ENCODE results near the gene PLOD1. TPM values are rescaled to one million over a fixed set of nuclear protein-coding genes. Genes with fewer than 3 reads are reported as not detected.
A peak's percentile ranks its signal among the peaks of the same experiment; 100 is the strongest.

Gene PLOD1
- total RNA-seq, 2 donors from 2014 or later: 56.1 to 58.1 TPM

DNA sequence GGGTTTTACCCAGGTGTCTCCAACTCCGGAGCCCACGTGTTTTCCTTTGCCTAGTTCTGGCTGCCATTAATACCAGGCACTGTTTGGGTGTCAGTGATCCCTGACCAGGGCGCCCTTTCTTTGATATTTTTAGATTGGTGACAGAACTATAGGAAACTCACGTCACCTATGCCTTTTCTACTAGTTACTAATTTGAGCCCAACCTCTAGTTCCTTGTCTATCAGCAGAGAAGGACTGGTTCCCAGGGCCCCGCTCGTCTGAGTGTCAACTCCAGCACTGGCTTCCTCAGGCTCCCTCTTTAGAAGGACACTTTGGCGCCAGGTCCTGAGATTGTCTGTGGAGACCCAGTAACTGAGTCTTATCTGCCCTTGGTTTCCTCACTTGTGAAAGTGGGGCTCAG lies 55.2 kb downstream of the PLOD1 start:
- no peaks in the 10 kb centered on the region for H3K9me3 ChIP-seq
- peaks cover 84% of the 10 kb centered on the region for H3K36me3 ChIP-seq
- peak overlapping the region; percentile 95 for H3K27ac ChIP-seq
- TF ChIP-seq, protein P1, sequence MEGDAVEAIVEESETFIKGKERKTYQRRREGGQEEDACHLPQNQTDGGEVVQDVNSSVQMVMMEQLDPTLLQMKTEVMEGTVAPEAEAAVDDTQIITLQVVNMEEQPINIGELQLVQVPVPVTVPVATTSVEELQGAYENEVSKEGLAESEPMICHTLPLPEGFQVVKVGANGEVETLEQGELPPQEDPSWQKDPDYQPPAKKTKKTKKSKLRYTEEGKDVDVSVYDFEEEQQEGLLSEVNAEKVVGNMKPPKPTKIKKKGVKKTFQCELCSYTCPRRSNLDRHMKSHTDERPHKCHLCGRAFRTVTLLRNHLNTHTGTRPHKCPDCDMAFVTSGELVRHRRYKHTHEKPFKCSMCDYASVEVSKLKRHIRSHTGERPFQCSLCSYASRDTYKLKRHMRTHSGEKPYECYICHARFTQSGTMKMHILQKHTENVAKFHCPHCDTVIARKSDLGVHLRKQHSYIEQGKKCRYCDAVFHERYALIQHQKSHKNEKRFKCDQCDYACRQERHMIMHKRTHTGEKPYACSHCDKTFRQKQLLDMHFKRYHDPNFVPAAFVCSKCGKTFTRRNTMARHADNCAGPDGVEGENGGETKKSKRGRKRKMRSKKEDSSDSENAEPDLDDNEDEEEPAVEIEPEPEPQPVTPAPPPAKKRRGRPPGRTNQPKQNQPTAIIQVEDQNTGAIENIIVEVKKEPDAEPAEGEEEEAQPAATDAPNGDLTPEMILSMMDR (IDR thresholded peaks at IDR 0.05): no peak
- H3K4me3 ChIP-seq: no peak overlapping the region
- DNase-seq (ENCODE audit: low spot score): no peak
- no peaks in the 10 kb centered on the region for H3K27me3 ChIP-seq
- peaks cover 0 to 50% of the 10 kb centered on the region in 2 donors for H3K4me1 ChIP-seq

DNA sequence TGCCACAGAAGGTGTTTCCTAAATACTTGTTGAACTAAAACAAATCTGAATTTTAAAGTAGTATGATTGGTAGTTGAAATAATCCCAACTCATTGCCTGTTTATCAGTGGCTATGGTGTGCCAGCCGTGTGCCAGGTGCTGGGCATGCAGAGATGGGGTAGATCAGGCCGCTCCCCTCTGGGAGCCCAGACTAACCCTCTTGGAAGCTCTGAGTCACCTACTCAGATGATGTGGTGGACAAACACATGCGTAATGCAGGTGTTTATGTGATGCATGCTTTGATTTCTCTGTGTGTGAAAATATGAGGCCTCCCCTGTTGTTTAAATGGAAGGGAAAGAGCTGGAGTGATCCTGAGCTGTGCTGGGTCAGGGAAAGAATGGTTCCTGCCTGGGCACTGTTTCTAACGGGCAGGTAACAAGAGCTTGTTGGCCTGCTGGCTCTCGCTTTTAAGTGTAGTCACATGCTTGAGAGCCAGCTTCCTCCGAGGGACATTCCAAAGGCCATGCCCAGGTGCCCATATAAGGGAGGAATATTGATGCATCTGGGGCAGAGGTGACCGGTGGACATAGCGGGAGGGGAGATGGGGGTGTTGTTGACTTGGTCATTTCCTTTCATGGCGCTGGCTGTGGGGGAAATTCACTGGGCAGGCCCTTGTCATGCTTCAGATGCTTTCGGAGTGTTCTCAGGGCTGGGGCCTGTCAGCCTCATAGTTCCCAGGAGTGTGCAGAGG lies 56.0 kb downstream of the PLOD1 start:
- H3K36me3 ChIP-seq: peaks cover 85% of the 10 kb centered on the region

DNA sequence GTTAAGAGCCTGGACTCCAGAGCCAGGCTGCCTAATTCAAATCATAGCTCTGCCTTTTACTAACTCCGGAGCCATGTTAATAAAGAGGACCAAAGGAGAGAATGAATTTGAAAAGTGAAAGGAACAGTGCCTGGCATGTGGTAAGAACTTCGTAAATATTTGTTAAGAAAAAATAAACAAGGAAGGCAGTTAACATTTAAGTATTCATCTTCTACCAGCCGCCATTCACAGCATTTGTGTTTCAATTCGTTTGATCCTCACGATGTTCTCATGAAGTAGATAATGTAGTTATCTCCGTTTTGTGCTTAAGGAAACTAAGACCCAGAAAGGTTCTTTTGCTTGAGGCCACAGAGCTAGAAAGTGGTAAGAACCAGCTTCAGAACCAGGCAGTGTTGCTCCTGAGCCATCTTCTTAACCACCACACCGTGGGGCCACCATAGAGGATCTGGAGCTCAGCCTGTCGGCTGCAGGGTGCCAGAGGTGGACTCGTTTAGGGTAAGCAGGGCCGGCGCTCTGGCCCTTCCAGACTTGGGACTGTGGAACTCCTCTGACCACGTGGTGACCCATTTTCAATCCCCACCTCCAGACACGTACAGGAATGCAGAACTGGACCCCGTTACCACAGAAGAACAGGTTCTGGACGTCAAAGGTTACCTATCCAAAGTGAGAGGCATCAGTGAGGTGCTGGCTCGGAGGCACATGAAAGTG lies 57.6 kb downstream of the PLOD1 start:
- H3K27me3 ChIP-seq: no peaks in the 10 kb centered on the region
- TF ChIP-seq, protein P1 (IDR thresholded peaks at IDR 0.05): no peak
- peaks cover 0 to 42% of the 10 kb centered on the region in 2 donors for H3K4me1 ChIP-seq
- H3K4me3 ChIP-seq: no peak overlapping the region
- H3K27ac ChIP-seq: peak overlapping the region; percentile 70 to 96
- DNase-seq (ENCODE audit: low spot score): no peak
- no peaks in the 10 kb centered on the region for H3K9me3 ChIP-seq
- peaks cover 85% of the 10 kb centered on the region for H3K36me3 ChIP-seq

More for the DNA sequence above, 56.0 kb downstream of the PLOD1 start:
- H3K27me3 ChIP-seq: no peaks in the 10 kb centered on the region
- no peak overlapping the region for H3K4me3 ChIP-seq
- TF ChIP-seq, protein P1 (IDR thresholded peaks at IDR 0.05): no peak
- peaks cover 0 to 45% of the 10 kb centered on the region in 2 donors for H3K4me1 ChIP-seq
- H3K27ac ChIP-seq: peak overlapping the region; percentile 95 to 96
- peak; percentile 85 for DNase-seq (ENCODE audit: low spot score)
- no peaks in the 10 kb centered on the region for H3K9me3 ChIP-seq

DNA sequence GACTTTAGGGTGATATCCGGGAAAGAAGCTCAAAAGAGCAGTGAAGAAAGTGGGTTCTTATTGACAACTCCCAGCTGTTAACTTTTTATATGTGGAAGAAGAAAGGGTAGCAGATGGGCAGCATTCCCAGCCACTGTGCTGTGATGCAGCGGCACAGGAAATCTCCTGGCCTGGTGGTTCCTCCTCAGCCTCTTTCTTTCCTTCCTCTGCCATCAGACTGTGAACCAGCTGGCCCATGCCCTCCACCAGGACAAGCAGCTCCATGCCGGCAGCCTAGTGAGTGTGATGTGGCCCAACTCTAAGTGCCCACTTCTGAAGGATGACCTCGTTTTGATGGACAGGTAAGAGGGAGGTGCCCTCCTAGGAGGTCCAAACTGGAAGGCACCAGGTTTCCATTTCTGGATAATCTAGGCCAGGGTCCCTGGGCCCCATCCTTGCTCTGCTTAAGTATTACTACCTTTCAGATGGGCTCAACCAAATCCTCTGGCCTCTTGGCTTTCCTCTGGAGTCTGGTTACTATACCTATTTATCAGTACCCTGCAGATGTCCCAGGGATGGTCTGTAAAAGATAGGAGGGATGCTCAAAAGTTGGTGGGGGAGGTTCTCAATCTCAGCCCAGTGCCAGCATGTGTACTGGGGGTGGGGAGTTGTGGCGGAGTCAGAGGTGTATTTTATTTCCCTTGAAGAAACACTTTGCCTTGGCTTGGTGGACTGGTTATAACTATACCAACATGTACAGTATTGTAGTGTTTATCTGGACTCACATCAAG lies 62.7 kb downstream of the PLOD1 start:
- Histone ChIP-seq H3K27me3 (no peaks in the 10 kb centered on the region), H3K4me3 (no peak overlapping the region), H3K27ac (peak overlapping the region; percentile 5 to 96), H3K9me3 (no peaks in the 10 kb centered on the region), H3K4me1 (peaks cover 0 to 13% of the 10 kb centered on the region in 2 donors), H3K36me3 (peaks cover 97% of the 10 kb centered on the region)
- TF ChIP-seq, protein P1 (IDR thresholded peaks at IDR 0.05): no peak
- DNase-seq (ENCODE audit: low spot score): no peak

DNA sequence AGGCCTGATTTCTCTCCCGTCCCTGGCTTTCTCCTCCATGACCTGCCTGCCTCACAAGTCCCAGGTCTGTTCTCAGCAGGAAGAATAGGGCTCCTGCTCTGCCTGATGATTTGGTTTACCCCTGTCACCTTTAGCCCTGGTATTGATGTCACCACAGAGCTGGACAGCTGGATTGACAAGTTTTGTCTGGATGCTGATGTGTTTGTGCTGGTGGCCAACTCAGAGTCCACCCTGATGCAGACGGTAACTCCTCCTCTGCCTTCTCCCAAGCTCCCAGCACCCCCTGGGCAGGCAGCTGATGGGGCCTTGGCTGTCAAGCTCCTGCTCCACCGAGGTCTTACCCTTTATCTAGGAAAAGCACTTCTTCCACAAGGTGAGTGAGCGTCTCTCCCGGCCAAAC lies 64.1 kb downstream of the PLOD1 start:
- no peaks in the 10 kb centered on the region for H3K9me3 ChIP-seq
- H3K4me1 ChIP-seq: peaks cover 0 to 10% of the 10 kb centered on the region in 2 donors
- no peaks in the 10 kb centered on the region for H3K27me3 ChIP-seq
- no peak overlapping the region for H3K4me3 ChIP-seq
- no peak for DNase-seq (ENCODE audit: low spot score)
- H3K27ac ChIP-seq: peak overlapping the region in 1 of 2 donors; percentile 51
- TF ChIP-seq, protein P1 (IDR thresholded peaks at IDR 0.05): no peak
- peaks cover 97% of the 10 kb centered on the region for H3K36me3 ChIP-seq
